Astrocyte (in vitro differentiated cells and primary cell): Measurements from ENCODE around the gene OR10T2. TPM values are rescaled to one million over a fixed set of nuclear protein-coding genes. Genes with fewer than 3 reads are reported as not detected.
"Not testable (repeated sequence)": the region's sequence is repeated elsewhere in the genome, so short reads cannot be mapped to it uniquely, and the experiment has no call there.

Experiments
- DNase-seq: peaks from one replicate; pipeline ENCODE4 v3.0.0-alpha.2; 2010; ENCODE audit warnings: low read depth
- FAIRE-seq: peaks from 2 replicates; lab custom pipeline; 2011; peaks lifted over from hg19 to GRCh38; lab: Jason Lieb, UNC
- H2AFZ ChIP-seq: 2 replicates; pipeline ENCODE4 v1.6.0; 2012; ENCODE audit warnings: low read depth, low read length, inconsistent platforms
- H3K27ac ChIP-seq: 2 replicates; pipeline ENCODE4 v1.5.1; 2011; ENCODE audit warnings: low read depth, low read length, inconsistent platforms
- H3K27me3 ChIP-seq: 2 replicates; pipeline ENCODE4 v1.6.0; 2011; ENCODE audit warnings: low read length, inconsistent platforms; ENCODE audit not compliant: insufficient read depth
- H3K36me3 ChIP-seq: 2 replicates; pipeline ENCODE4 v1.5.1; 2011; ENCODE audit warnings: low read length, inconsistent platforms; ENCODE audit not compliant: insufficient read depth
- H3K4me1 ChIP-seq: 2 replicates; pipeline ENCODE4 v1.5.1; 2011; ENCODE audit warnings: low read length, inconsistent platforms; ENCODE audit not compliant: insufficient read depth
- H3K4me2 ChIP-seq: 2 replicates; pipeline ENCODE4 v1.6.0; 2012; ENCODE audit warnings: low read length, inconsistent platforms
- H3K4me3 ChIP-seq: 2 replicates; pipeline ENCODE4 v1.5.1; 2011; ENCODE audit warnings: low read depth, mild to moderate bottlenecking, low read length, inconsistent platforms; ENCODE audit not compliant: insufficient read depth
- H3K79me2 ChIP-seq: 2 replicates; pipeline ENCODE4 v1.6.0; 2012; ENCODE audit warnings: mild to moderate bottlenecking, low read length, inconsistent platforms; ENCODE audit not compliant: insufficient read depth
- H3K9ac ChIP-seq: 2 replicates; pipeline ENCODE4 v1.6.0; 2012; ENCODE audit warnings: mild to moderate bottlenecking, low read length, inconsistent platforms
- H3K9me3 ChIP-seq: 2 replicates; pipeline ENCODE4 v1.5.1; 2012; ENCODE audit warnings: low read depth, mild to moderate bottlenecking, low read length, inconsistent platforms; ENCODE audit not compliant: insufficient read depth
- H4K20me1 ChIP-seq: 2 replicates; pipeline ENCODE4 v1.6.0; 2012; ENCODE audit warnings: low read length, inconsistent platforms; ENCODE audit not compliant: insufficient read depth
- H3K27ac Mint-ChIP-seq: one replicate; pipeline ENCODE4 v1.8.0; 2021; ENCODE audit warnings: mild to moderate bottlenecking, mixed read lengths; ENCODE audit not compliant: unreplicated experiment
- H3K27me3 Mint-ChIP-seq: one replicate; pipeline ENCODE4 v1.8.0; 2021; ENCODE audit warnings: low read depth, mixed read lengths; ENCODE audit not compliant: unreplicated experiment
- H3K36me3 Mint-ChIP-seq: one replicate; pipeline ENCODE4 v1.8.0; 2021; ENCODE audit warnings: low read depth, mixed read lengths; ENCODE audit not compliant: unreplicated experiment
- H3K4me1 Mint-ChIP-seq: one replicate; pipeline ENCODE4 v1.8.0; 2021; ENCODE audit warnings: low read depth, mixed read lengths; ENCODE audit not compliant: unreplicated experiment
- H3K4me3 Mint-ChIP-seq: one replicate; pipeline ENCODE4 v1.8.0; 2021; ENCODE audit warnings: mild to moderate bottlenecking, moderate library complexity, mixed read lengths; ENCODE audit not compliant: unreplicated experiment
- H3K9me3 Mint-ChIP-seq: one replicate; pipeline ENCODE4 v1.8.0; 2021; ENCODE audit warnings: mild to moderate bottlenecking, mixed read lengths; ENCODE audit not compliant: unreplicated experiment
- CTCF ChIP-seq: IDR thresholded peaks from 2 replicates; pipeline ENCODE4 v1.5.1; 2011; ENCODE audit warnings: low read depth, mild to moderate bottlenecking, inconsistent platforms, low read length, moderate library complexity; ENCODE audit not compliant: insufficient read depth
- EZH2 ChIP-seq: IDR thresholded peaks from 2 replicates; pipeline ENCODE4 v1.6.1; 2012; ENCODE audit warnings: mild to moderate bottlenecking, low read length, inconsistent platforms; ENCODE audit not compliant: insufficient read depth
- total RNA-seq: library from RNA; stranded (reverse); gene quantifications from 2 replicates; pipeline ENCODE4 v1.2.1, GENCODE V29; 2021

The OR10T2 gene
- total RNA-seq, 1 donor from 2014 or later = not detected

- no peak overlapping the region for H3K27ac Mint-ChIP-seq
- Histone ChIP-seq H3K9ac (no peak overlapping the region), H3K27me3 (no peaks in the 10 kb centered on the region), H3K4me2 (no peak overlapping the region), H3K9me3 (no peaks in the 10 kb centered on the region), H3K79me2 (no peaks in the 10 kb centered on the region), H3K4me1 (no peaks in the 10 kb centered on the region), H3K27ac (no peak overlapping the region), H4K20me1 (no peaks in the 10 kb centered on the region), H2AFZ (no peak overlapping the region), H3K4me3 (no peak overlapping the region), H3K36me3 (no peaks in the 10 kb centered on the region)
- H3K36me3 Mint-ChIP-seq = no peaks in the 10 kb centered on the region
- H3K9me3 Mint-ChIP-seq = peaks cover 6% of the 10 kb centered on the region
- FAIRE-seq (no peak), DNase-seq (no peak)
- no peaks in the 10 kb centered on the region for H3K27me3 Mint-ChIP-seq
- H3K4me3 Mint-ChIP-seq = no peak overlapping the region
- peaks cover 9% of the 10 kb centered on the region for H3K4me1 Mint-ChIP-seq
- TF ChIP-seq CTCF (no peak), EZH2 (no peak)
Measured at GRCh38 chr1:158391099-158391498, 8.2 kb downstream of the OR10T2 start.

GRCh38 chr1:158390331-158390730 is 8.9 kb downstream of the OR10T2 start:
- Mint-ChIP-seq H3K36me3 (no peaks in the 10 kb centered on the region), H3K9me3 (peaks cover 6% of the 10 kb centered on the region), H3K27me3 (no peaks in the 10 kb centered on the region), H3K4me3 (no peak overlapping the region), H3K4me1 (peaks cover 9% of the 10 kb centered on the region), H3K27ac (no peak overlapping the region)
- TF ChIP-seq EZH2 (no peak), CTCF (no peak)
- DNase-seq = no peak
- no peaks in the 10 kb centered on the region for H3K27me3 ChIP-seq
- no peak overlapping the region for H3K4me2 ChIP-seq
- H3K79me2 ChIP-seq = no peaks in the 10 kb centered on the region
- no peak overlapping the region for H2AFZ ChIP-seq
- H3K27ac ChIP-seq = no peak overlapping the region
- no peaks in the 10 kb centered on the region for H3K4me1 ChIP-seq
- H3K4me3 ChIP-seq = no peak overlapping the region
- no peak for FAIRE-seq
- H4K20me1 ChIP-seq = no peaks in the 10 kb centered on the region
- no peak overlapping the region for H3K9ac ChIP-seq
- H3K36me3 ChIP-seq = no peaks in the 10 kb centered on the region
- H3K9me3 ChIP-seq = no peaks in the 10 kb centered on the region

GRCh38 chr1:158374860-158375259 is 24.4 kb downstream of the OR10T2 start:
- no peak overlapping the region for H3K27ac Mint-ChIP-seq
- H3K9me3 Mint-ChIP-seq = peaks cover 7% of the 10 kb centered on the region
- no peaks in the 10 kb centered on the region for H3K79me2 ChIP-seq
- no peaks in the 10 kb centered on the region for H3K36me3 Mint-ChIP-seq
- peaks cover 6% of the 10 kb centered on the region for H3K9me3 ChIP-seq
- no peak overlapping the region for H3K4me3 Mint-ChIP-seq
- no peak overlapping the region for H3K4me3 ChIP-seq
- no peaks in the 10 kb centered on the region for H3K36me3 ChIP-seq
- no peak overlapping the region for H3K27ac ChIP-seq
- no peaks in the 10 kb centered on the region for H3K27me3 ChIP-seq
- H3K4me1 Mint-ChIP-seq = peaks cover 4% of the 10 kb centered on the region
- no peak for DNase-seq
- no peak for FAIRE-seq
- no peaks in the 10 kb centered on the region for H3K4me1 ChIP-seq
- no peak overlapping the region for H3K9ac ChIP-seq
- no peak for TF ChIP-seq EZH2
- no peak for TF ChIP-seq CTCF
- H4K20me1 ChIP-seq = no peaks in the 10 kb centered on the region
- H3K27me3 Mint-ChIP-seq = no peaks in the 10 kb centered on the region
- no peak overlapping the region for H2AFZ ChIP-seq
- H3K4me2 ChIP-seq = no peak overlapping the region

- H3K27me3 Mint-ChIP-seq, H4K20me1 ChIP-seq, H3K27ac ChIP-seq, H3K9me3 Mint-ChIP-seq, H3K9me3 ChIP-seq, H3K4me3 ChIP-seq, H2AFZ ChIP-seq, DNase-seq, FAIRE-seq, H3K9ac ChIP-seq, H3K36me3 Mint-ChIP-seq, H3K4me2 ChIP-seq, H3K36me3 ChIP-seq, H3K4me1 ChIP-seq, H3K27me3 ChIP-seq, H3K4me3 Mint-ChIP-seq, H3K27ac Mint-ChIP-seq, H3K79me2 ChIP-seq, H3K4me1 Mint-ChIP-seq: not testable (repeated sequence)
Measured at GRCh38 chr1:158374101-158374500, 25.2 kb downstream of the OR10T2 start.
